Upper lobe of right lung (tissue), 1 donor: ENCODE measurements around the gene RFPL2. TPM values are rescaled to one million over a fixed set of nuclear protein-coding genes. Genes with fewer than 3 reads are reported as not detected.

Source experiments
- ATAC-seq: fragments of 200-7000 bp; cut with Tn5 transposase; one replicate; pipeline ENCODE4 v1.9.1; 2020; ENCODE audit warnings: mild to moderate bottlenecking, moderate library complexity
- DNase-seq: peaks from one replicate; pipeline ENCODE4 v3.0.0-alpha.2; 2020
- H3K27ac ChIP-seq: fragments of 200-600 bp; one replicate; pipeline ENCODE4 v1.8.0; 2022
- H3K27me3 ChIP-seq: fragments of 200-600 bp; one replicate; pipeline ENCODE4 v1.8.0; 2022; ENCODE audit warnings: mild to moderate bottlenecking
- H3K36me3 ChIP-seq: fragments of 200-600 bp; one replicate; pipeline ENCODE4 v1.8.0; 2022
- H3K4me1 ChIP-seq: fragments of 200-600 bp; one replicate; pipeline ENCODE4 v1.8.0; 2022
- H3K4me3 ChIP-seq: fragments of 200-600 bp; one replicate; pipeline ENCODE4 v1.8.0; 2022; ENCODE audit warnings: mild to moderate bottlenecking
- H3K9me3 ChIP-seq: fragments of 200-600 bp; one replicate; pipeline ENCODE4 v1.8.0; 2022
- intact Hi-C: fragments of 100-400 bp; cut with DNase I; formaldehyde crosslinking; loops from one replicate; pipeline ENCODE4 v1.11.0; 2022
- total RNA-seq: library from RNA; stranded (reverse); fragmentation: NEBNext Ultra II Directional; extraction: Animal tissue kit (Norgen Biotek cat#: 25700); gene quantifications from one replicate; pipeline ENCODE4 v1.2.1, GENCODE V29; 2021
- TF ChIP-seq, protein P1 (sequence below): fragments of 200-600 bp; IDR thresholded peaks from one replicate; pipeline ENCODE4 v1.8.0; 2022; ENCODE audit warnings: antibody characterized with exemption
- donor health status: DM: no; HTN: yes; CAD: no; lungs with severe emphysema.

The RFPL2 gene
- total RNA-seq, 1 donor from 2014 or later: not detected

DNA sequence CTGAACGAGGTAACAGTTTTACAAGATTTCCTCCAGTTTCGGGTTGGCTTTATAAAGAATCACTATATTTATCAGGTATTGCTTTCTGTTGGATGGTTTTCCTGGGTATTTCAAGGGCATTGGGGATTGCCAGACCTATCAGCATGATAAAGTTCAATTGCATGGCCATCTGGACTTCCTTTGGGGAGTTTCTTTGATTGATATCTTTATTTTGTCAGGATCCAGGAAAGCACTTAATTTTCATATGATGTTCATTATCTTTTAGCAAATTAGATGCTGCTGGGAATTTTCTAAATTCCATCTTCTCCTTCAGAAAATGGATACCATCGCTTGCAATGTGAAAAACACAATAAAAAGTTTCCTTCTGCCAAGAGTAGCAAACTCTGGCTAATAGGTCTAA is 21.2 kb downstream of the RFPL2 start:
- intact Hi-C loops: no loop called here

DNA sequence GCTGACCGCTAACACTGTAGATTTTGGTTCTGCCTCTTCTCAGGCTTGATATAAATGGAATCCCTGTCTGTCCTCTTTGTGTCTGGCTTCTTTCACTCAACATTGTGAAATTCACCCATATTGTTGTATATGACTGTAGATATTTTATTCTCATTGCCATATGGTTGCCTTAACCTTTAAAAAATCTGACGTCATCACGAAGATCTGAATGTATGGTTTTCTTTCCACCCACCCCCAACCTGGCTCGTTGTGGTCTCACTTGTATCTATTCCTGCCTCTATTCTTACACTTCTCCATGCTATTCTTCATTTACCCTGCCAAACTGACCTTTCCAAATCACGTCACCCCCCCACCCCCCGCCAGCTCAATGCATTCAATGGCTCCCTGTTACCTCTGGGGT is 23.8 kb downstream of the RFPL2 start:
- no peak overlapping the region for H3K27ac ChIP-seq
- H3K9me3 ChIP-seq: no peaks in the 10 kb centered on the region
- DNase-seq: no peak
- H3K36me3 ChIP-seq: no peaks in the 10 kb centered on the region
- ATAC-seq: no peak
- no peaks in the 10 kb centered on the region for H3K4me1 ChIP-seq
- intact Hi-C loops: no loop called here
- H3K27me3 ChIP-seq: peaks cover 23% of the 10 kb centered on the region
- H3K4me3 ChIP-seq: no peak overlapping the region
- TF ChIP-seq, protein P1, sequence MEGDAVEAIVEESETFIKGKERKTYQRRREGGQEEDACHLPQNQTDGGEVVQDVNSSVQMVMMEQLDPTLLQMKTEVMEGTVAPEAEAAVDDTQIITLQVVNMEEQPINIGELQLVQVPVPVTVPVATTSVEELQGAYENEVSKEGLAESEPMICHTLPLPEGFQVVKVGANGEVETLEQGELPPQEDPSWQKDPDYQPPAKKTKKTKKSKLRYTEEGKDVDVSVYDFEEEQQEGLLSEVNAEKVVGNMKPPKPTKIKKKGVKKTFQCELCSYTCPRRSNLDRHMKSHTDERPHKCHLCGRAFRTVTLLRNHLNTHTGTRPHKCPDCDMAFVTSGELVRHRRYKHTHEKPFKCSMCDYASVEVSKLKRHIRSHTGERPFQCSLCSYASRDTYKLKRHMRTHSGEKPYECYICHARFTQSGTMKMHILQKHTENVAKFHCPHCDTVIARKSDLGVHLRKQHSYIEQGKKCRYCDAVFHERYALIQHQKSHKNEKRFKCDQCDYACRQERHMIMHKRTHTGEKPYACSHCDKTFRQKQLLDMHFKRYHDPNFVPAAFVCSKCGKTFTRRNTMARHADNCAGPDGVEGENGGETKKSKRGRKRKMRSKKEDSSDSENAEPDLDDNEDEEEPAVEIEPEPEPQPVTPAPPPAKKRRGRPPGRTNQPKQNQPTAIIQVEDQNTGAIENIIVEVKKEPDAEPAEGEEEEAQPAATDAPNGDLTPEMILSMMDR: no peak

More for the DNA sequence above, 21.2 kb downstream of the RFPL2 start:
- Histone ChIP-seq H3K27ac (no peak overlapping the region), H3K27me3 (peaks cover 5% of the 10 kb centered on the region), H3K9me3 (no peaks in the 10 kb centered on the region), H3K36me3 (no peaks in the 10 kb centered on the region), H3K4me3 (no peak overlapping the region), H3K4me1 (no peaks in the 10 kb centered on the region)
- ATAC-seq (no peak), DNase-seq (no peak)
- TF ChIP-seq, protein P1: no peak

DNA sequence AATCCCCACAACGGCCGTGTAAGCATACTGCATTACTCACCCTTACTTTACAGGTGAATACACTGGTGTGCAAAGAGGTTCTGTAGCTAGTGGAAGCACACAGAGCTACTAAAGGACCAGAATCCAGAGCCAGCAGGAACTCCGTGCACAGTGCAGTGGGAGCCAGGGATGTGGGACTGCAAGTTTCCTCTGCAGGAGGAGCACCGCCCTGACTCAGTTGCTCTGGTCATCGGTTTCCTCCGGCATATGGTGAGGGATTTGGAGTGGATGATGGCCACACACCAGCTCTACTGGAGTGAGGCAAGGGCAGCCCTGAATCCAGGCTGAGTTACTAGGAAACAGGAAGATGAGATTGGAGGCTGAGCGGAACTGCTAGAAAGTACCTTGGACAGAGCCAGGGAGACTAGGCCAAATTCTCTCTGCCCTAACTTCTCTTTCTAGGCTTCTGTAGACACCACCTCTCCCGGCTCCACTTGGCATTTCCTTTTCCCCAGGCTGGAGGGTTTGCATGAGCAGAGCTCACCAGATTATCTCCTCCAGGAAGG is 27.6 kb downstream of the RFPL2 start:
- ATAC-seq (no peak), DNase-seq (no peak)
- Histone ChIP-seq H3K36me3 (no peaks in the 10 kb centered on the region), H3K4me1 (no peaks in the 10 kb centered on the region), H3K27ac (no peak overlapping the region), H3K4me3 (no peak overlapping the region), H3K9me3 (no peaks in the 10 kb centered on the region), H3K27me3 (peaks cover 35% of the 10 kb centered on the region)
- TF ChIP-seq, protein P1: no peak
- intact Hi-C loops: no loop called here

DNA sequence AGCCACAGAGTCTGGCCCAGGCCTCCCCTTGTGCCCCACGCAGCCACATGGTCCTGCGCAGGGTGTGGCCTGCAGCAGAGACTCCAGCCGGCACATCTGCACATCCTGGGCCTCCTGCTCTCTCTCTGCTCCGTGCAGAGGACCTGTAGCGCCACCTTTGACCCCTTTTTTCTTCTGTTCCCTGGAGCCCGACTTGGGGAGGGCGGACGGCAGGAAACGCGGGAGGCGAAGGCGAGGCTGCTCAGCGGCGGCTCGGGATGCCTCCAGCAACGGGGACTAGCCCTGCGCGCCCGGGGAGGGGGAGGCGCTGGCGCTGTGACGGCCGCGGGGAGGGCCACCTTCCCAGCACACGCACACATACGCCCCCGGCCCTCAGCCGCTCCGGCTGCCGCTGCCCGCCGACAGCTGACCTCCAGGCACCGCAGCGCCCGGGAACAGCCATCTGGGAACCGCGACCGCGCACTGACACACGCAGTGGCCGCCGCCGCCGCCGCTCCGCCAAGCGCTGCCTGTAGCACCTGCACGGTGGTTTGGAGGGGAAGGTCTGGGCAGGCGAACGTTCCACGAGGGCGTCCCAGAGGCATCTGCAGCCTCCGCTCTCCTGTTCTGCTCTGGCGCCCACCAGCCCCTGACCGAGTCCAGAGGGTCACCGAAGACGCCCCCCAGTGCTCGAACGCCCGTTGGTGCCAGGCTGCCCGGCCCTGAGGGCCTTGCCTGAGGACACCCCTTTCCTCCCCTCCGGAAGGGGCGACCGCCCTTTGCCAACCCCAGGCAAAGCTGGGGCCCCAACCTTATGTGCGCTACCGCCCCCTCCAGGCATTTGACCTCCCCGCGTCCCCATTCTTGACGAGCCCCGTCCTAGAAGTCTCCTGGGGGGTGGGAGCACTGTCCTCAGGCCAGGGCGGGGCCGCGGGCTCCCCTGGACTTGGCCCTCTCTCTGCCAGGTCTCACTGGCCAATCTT is 28.9 kb downstream of the RFPL2 start:
- Histone ChIP-seq H3K27me3 (peaks cover 32% of the 10 kb centered on the region), H3K36me3 (no peaks in the 10 kb centered on the region), H3K4me3 (no peak overlapping the region), H3K9me3 (no peaks in the 10 kb centered on the region), H3K4me1 (no peaks in the 10 kb centered on the region), H3K27ac (no peak overlapping the region)
- DNase-seq (no peak), ATAC-seq (peak; percentile 30)
- TF ChIP-seq, protein P1: no peak
- intact Hi-C loops: no loop called here

DNA sequence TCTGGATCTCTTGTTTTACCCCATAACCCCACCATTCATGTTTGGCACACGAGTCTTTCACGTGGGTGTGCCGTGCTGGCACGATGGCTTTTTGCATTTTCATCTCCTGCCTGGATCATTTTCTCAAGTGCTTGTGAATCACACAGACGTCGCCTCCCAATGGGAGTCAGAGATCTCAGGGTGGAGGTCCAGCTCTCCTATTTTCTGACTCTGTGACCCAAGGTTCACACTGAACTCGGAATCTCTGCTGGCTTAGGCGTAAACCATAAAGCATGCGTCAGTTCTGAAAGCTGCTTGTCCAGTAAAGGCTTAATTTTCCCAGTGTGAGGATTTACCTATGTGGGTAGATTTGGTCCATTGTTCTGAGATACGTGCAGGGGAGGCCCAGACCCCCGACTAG is 29.8 kb downstream of the RFPL2 start:
- H3K4me1 ChIP-seq: no peaks in the 10 kb centered on the region
- no peak overlapping the region for H3K27ac ChIP-seq
- no peaks in the 10 kb centered on the region for H3K36me3 ChIP-seq
- peaks cover 32% of the 10 kb centered on the region for H3K27me3 ChIP-seq
- intact Hi-C loops: no loop called here
- TF ChIP-seq, protein P1: no peak
- no peaks in the 10 kb centered on the region for H3K9me3 ChIP-seq
- DNase-seq (no peak), ATAC-seq (no peak)
- no peak overlapping the region for H3K4me3 ChIP-seq
